CD4-positive, alpha-beta T cell treated with Interferon gamma for 1 hour (primary cell): ENCODE data around the gene MOGAT3.

Experiments
- DNase-seq: peaks from one replicate; pipeline ENCODE4 v3.0.0-alpha.2; 2020

Gene MOGAT3

GRCh38 chr7:101200862-101201599 lies at the start of gene MOGAT3:
Gene MOGAT3, minus strand, starts transcription at chr7:101201036. Its CDS starts 182 bp downstream, at chr7:101200854.
- DNase-seq = no peak

DNA sequence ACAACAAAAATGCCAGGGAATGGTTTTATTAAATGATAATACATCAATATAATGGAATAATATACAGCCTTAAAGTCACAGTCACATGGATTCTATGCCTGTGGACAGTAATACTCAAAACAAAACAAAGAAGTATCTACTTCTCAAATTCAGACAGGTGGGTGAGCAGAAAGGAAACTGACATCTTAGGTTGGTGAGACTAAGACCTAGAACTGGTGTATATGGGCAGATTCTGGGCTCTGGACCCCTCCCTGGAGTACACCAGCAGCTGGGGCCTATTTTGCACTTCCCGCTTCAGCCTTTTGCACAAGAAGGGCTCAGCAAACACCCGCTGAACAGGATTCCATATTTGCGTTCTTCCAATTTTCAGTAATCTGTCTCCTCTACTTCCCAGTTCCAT lies 49.5 kb upstream of the MOGAT3 start:
- no peak for DNase-seq

- no peak for DNase-seq
Measured at GRCh38 chr7:101248276-101248675, 47.4 kb upstream of the MOGAT3 start.

- DNase-seq = no peak
Measured at GRCh38 chr7:101245147-101245668, 44.4 kb upstream of the MOGAT3 start.

GRCh38 chr7:101244375-101245146 lies 43.7 kb upstream of the MOGAT3 start, which contains the start of gene FIS1:
Gene FIS1, minus strand, starts transcription at chr7:101245081. Its CDS starts 77 bp downstream, at chr7:101245004.
- DNase-seq = peak; percentile 92

- no peak for DNase-seq
Measured at GRCh38 chr7:101243646-101244374, 43.0 kb upstream of the MOGAT3 start.

DNA sequence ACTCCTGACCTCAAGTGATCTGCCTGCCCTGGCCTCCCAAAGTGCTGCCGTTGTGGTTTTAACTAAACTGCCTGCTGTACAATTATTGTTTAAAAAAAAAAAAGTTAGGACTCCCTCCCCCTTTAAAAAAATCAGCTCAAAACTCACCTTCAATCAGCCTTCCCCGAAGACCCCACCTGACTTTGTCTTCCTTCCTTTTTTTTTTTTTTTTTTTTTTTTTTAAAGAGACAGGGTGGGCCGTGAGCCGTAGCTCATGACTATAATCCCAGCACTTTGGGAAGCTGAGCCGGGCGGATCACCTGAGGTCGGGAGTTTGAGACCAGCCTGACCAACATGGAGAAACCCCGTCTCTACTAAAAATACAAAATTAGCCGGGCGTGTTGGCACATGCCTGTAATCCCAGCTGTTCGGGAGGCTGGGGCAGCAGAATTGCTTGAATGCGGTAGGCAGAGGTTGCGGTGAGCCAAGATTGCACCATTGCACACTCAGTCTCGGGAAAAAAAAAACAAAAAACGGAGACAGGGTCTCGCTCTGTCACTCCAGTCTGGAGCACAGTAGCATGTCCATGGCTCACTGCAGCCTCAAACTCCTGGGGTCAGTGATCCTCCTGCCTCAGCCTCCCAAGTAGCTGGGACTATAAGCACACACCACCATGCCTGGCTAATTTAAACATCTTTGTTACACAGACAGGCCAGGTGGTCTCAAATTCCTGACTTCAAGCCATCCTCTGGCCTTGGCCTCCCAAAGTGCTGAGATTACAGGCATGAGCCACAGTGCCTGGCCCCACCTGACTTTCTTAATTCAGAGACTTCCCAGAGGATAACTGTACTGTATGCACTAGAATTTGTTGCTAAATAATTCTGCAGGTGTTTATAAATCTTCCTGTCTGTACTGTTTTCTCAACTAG lies 40.9 kb upstream of the MOGAT3 start:
- no peak for DNase-seq

DNA sequence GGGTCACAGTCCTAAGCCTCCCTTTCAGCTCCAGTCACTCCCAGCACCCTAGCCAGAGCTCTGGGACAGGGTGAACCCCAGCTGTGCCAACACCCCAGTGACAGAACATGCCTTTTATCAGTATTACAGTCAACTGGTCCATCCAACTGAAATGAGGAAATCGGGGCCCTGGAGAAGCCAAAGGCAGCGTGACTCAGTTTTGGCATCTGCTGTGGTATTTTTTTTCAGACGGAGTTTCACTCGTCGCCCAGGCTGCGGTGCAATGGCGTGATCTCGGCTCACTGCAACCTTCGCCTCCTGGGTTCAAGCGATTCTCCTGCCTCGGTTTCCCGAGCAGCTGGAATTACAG lies 40.2 kb upstream of the MOGAT3 start:
- DNase-seq = peak; percentile 20

- no peak for DNase-seq
Measured at GRCh38 chr7:101240226-101241014, 39.6 kb upstream of the MOGAT3 start.

DNA sequence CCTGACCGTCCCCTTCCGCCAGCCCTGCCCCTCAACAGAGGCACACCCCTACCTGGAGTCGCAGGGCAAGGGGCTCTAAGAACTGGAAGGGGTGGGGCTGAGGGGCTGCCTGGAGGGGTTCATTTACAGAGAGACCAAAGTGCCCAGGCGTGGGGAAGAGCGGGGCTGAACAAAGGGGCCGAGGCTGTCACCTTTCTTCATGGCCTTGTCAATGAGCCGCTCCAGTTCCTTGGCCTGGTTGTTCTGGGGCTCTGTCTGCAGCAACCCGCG lies 39.0 kb upstream of the MOGAT3 start:
- DNase-seq = no peak

DNA sequence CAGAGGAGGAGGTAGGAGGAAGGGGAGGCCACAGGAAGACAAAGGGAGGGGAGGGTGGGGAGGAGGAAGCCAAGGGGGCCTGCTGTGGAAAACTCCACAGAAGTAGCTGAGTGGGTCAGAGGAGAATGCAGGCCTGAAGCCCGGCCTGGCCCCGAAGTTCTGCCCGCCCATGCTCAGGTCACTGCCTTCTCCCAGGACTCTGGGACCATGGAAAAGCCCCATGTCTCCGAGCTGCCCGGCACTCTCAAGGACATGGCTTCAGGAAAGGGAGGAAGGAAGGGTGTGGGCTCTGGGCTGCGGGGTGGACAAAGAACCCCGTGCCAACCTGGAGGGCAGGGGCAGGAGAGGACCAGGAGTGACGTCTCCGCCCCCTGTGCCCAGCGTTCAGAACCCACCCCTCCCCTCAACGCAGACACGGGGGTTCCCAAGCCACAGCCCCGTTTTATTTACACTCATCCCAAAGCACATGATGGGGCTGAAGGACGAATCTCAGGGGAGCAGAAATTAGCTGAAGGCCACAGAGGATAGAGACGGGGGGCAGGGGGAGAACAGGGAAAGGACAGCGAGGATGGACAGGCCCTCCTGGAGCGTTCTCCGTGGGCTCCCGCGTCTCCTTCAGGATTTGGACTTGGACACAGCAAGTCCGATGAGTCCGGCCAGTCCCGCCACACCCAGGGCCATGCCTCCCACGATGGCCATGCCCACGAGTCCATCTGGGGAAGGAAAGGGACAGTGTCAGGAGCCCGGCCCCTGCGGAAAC lies 38.5 kb upstream of the MOGAT3 start:
- DNase-seq = no peak

DNA sequence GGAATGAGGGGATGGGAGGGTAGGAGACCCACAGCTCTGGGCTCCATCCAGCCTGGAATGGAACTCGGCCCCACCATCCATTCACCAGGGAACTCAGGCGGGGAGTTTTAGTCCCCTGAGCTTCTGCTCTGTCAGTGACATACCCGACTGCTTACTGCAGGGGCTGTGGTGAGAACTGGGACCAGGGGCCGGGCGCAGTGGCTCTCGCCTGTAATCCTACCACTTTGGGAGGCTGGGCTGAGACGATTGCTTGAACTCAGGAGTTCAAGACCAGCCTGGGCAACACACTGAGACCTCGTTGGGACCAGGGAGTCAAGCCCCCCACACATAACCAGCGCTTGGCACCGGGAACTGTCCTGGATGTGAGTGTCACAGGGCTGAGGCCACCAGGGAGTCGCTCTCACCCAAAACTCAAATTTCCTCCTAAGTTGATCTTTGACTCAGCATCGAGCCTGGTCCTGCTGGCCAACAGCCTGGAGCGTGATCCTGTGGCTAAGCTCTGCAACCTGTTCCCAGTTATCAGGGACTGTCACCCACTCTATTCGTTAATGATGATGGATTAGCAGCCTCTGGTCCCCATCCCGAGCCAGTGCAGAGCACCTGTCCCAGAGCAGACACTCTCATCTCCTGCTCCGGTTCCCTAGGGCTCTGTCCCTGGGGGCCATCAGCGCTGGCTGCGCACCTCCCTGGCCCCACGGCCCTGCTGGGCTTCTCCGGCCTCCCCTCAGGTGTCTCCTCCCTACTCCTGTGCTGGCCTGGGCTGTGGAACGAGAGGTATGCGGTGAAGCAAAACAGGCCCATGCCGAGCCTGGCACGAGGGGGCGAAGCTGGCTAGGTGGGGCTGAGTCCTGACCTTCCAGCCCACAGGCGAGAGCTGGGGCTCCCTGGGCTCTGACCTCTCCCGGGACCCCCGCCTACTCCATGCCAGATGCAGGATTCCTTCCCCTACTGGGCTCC lies 37.7 kb upstream of the MOGAT3 start:
- DNase-seq = no peak

GRCh38 chr7:101237206-101238067 lies 36.6 kb upstream of the MOGAT3 start, which contains the start of gene CLDN15:
Gene CLDN15, minus strand, starts transcription at chr7:101237802. Its CDS starts 221 bp downstream, at chr7:101237581.
- no peak for DNase-seq

GRCh38 chr7:101236292-101236835 lies 35.5 kb upstream of the MOGAT3 start:
- DNase-seq = no peak

DNA sequence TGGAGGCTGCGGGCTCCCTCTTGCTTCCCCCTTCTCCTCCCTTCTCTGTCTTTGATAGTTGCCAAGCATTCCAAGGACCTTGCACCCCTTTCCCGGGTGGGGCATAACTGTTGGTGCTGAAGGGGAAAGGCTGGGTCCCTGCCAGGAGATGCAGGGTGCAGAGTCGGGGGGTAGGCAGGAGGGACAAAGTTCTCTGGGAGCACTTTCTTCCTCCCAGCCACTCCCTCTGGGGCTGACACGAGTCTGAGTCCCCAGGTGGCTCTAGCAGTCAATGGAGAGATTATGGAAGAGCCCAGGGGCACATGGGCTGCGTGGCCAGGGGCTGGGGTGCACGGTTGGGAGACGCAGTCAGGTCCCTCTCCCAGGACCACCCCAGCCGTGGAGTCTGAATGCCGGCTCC lies 34.7 kb upstream of the MOGAT3 start:
- no peak for DNase-seq

DNA sequence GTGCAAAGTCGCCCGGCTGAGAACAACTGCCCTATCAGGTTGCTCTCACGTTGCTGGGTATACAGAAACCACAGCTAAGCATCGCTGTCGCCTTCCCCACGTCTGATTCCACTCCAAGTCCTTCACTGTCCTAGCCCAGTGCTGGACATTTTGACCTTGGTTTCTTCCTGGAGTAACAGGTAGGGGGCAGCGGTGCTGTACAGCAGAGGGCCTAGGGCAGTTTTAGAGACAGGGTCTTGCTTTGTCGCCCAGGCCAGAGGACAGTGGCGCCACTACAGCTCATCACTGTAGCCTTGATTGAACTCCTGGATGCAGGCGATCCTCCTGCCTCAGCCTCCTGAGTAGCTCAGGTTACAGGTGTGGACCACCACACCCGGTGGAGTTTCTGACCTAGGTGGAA lies 34.2 kb upstream of the MOGAT3 start:
- DNase-seq = no peak

DNA sequence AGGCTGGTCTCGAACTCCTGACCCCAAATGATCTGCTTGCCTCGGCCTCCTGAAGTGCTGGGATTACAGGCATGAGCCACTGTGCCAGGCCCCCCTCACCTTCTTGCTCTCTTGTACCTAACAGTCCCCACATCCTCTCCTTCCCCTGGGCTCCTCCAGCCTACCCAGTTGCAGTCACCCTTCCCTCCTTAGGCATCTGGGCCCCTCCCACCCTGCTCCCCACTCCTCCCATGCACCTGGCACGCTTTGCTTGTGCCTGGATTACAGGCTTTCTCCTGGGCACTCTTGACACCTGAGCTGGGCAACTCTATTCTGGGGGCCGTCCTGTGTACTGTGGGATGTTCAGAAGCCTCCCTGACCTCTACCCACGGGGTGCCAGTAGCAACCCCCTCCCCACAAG lies 33.8 kb upstream of the MOGAT3 start:
- no peak for DNase-seq

DNA sequence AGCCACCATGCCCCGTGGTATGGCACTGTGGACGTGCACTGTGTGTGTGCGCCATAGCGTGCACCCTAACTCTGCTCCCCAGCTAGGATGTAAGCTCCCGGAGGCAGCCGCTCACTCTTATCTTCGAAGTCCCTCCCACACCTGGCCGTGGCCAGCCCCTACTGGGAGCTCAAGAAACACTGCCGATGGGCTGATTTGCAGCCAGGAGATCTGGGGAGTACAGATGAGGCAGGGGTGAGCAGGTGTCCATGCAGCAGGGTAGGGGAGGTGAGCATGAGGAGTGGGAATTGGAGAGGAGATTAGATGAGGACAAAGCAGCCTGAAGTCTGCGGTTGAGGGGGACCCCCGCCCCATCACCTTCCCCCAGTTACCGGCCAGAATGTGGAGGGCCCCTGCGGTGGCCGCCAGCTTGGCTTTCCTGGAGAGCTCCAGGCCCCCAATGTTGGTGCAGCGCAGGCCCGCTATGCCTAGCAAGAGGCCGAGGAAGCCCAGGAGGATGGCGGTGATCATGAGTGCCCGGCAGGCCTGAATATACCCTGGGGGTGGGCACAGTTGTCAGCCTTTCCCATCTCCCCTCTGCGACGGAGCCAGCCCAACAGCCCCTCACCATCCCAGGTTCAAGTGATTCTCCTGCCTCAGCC lies 33.2 kb upstream of the MOGAT3 start:
- DNase-seq = no peak
